Cardiac muscle cell (in vitro differentiated cells and primary cell): Measurements from ENCODE around the gene IQGAP1. TPM values are rescaled to one million over a fixed set of nuclear protein-coding genes. Genes with fewer than 3 reads are reported as not detected.

Experiments used
- DNase-seq, 2 donors: peaks; one replicate each; pipeline versions ENCODE4 v3.0.0 to v3.0.0-alpha.2; 2010 to 2017; ENCODE audit warnings: low read depth in 1 of 2, low spot score in 1 of 2
- H3K27ac ChIP-seq: fragments of 200-600 bp; sonication (generic); 2 replicates; pipeline ENCODE4 v1.5.1; 2016
- H3K27me3 ChIP-seq: fragments of 200-600 bp; sonication (generic); 2 replicates; pipeline ENCODE4 v1.6.0; 2016; ENCODE audit warnings: control low read depth
- H3K36me3 ChIP-seq: fragments of 200-600 bp; sonication (generic); 2 replicates; pipeline ENCODE4 v1.5.1; 2016; ENCODE audit warnings: control low read depth
- H3K4me1 ChIP-seq: fragments of 200-600 bp; sonication (generic); 2 replicates; pipeline ENCODE4 v1.8.1; 2017; ENCODE audit warnings: low read depth, mild to moderate bottlenecking, mixed run types
- H3K4me3 ChIP-seq: fragments of 200-600 bp; sonication (generic); 2 replicates; pipeline ENCODE4 v1.5.1; 2016; ENCODE audit warnings: mild to moderate bottlenecking
- H3K9me3 ChIP-seq: fragments of 200-600 bp; sonication (generic); 2 replicates; pipeline ENCODE4 v1.5.1; 2017; ENCODE audit warnings: low read depth, mild to moderate bottlenecking, control low read depth
- CTCF ChIP-seq: IDR thresholded peaks from 2 replicates; pipeline ENCODE4 v1.5.1; 2012; ENCODE audit warnings: low read depth, mild to moderate bottlenecking, low read length
- polyA plus RNA-seq: library from polyadenylated mRNA; unstranded; fragments of >200 nt; fragmentation: Nextera tagmentation; extraction: Ambion mirVana; gene quantifications from 2 replicates; pipeline ENCODE4 v1.2.1, GENCODE V29; 2016
- total RNA-seq: library from RNA; depleted of rRNA; stranded (reverse); fragments of >200 nt; gene quantifications from 2 replicates; pipeline ENCODE4 v1.2.3, GENCODE V29; 2016

IQGAP1 gene
- total and polyA plus RNA-seq, 2 experiments from 2014 or later: 9.1 to 14.2 TPM

DNA sequence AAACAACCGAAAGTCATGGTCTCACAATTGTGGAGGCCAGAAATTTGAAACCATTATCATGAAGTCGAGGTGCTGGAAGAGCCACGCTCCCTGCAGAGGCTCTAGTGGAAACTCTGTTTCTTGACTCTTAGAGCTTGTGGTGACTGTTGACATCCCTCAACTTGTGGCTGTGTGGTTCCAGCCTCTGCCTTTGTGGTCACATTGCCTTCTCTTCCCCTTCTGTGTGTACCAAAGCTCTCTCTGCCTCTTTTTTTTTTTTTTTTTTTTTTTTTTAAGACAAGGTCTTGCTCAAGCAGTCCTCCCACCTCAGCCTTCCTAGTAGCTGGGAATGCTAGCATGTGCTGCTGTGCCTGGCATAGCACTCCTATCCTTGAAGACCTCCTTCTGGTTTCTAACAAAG is 93.0 kb downstream of the IQGAP1 start:
- H3K4me3 ChIP-seq: no peak overlapping the region
- H3K9me3 ChIP-seq: no peaks in the 10 kb centered on the region
- H3K4me1 ChIP-seq: no peaks in the 10 kb centered on the region
- no peak for TF ChIP-seq CTCF
- no peak overlapping the region for H3K27ac ChIP-seq
- H3K36me3 ChIP-seq: peaks cover 33% of the 10 kb centered on the region
- H3K27me3 ChIP-seq: no peaks in the 10 kb centered on the region
- DNase-seq: peak in 1 of 2 donors; percentile 48

DNA sequence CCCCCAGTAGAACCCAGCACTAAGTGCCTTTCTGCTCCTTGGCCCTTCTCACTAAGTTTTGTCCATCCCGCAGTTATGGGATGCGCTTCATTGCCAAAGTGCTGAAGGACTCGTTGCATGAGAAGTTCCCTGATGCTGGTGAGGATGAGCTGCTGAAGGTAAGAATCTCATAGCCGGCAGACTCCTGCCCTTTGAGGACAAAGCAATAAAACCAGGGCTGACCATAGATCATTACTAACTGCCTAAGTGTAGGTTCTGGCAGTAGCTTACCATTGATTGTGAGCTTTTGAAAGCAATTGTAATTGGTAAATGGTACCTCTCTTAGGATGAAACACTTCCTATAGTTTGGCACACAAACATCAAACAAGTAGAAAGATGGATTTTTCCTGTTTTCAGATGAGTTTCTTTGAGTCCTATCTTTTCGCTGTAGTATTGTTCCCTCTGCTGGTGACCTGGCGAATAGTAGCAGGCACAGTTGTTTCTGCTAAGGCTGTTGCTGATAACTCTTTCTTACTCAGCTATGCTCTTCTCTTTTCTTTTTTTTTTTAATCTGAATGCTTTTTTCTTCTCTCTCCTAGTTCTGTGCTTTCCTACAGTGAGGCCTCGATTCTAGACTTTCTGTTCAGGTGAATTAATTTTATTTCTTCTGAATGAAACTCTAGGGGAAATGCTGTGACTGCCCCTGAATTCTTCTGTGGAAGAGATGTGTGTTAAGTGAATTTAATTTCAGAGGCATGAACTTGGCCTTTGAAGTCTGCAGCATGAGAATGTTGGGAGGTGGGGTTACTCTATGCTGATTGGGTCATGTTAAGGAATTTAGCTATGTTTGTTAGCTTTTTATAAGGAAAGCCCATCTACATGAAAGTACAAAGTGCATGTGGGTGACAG is 94.3 kb downstream of the IQGAP1 start:
- Histone ChIP-seq H3K9me3 (no peaks in the 10 kb centered on the region), H3K36me3 (peaks cover 27% of the 10 kb centered on the region), H3K27me3 (no peaks in the 10 kb centered on the region), H3K4me1 (no peaks in the 10 kb centered on the region), H3K4me3 (no peak overlapping the region), H3K27ac (no peak overlapping the region)
- peak; percentile 79 for TF ChIP-seq CTCF
- DNase-seq: peak; percentile 41 to 79

DNA sequence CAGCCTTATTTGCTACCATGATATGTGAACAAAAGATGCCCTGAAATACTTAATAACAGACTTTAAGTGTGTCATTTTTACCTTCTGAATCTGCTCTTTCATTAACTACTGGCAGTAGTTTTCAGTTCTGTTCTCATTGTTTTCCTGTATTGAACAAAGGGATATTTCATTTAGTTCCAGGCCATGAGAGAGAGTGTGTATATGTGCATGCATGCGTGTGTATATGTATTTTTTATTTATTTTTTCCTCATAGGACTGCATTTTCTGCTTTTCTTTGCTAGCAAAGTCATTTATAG is 94.9 kb downstream of the IQGAP1 start:
- H3K36me3 ChIP-seq: peaks cover 22% of the 10 kb centered on the region
- TF ChIP-seq CTCF: no peak

GRCh38 chr15:90483637-90484036 is 95.6 kb downstream of the IQGAP1 start:
- Histone ChIP-seq H3K36me3 (peaks cover 19% of the 10 kb centered on the region), H3K27me3 (no peaks in the 10 kb centered on the region), H3K4me1 (no peaks in the 10 kb centered on the region), H3K27ac (no peak overlapping the region), H3K9me3 (no peaks in the 10 kb centered on the region), H3K4me3 (no peak overlapping the region)
- no peak for TF ChIP-seq CTCF
- no peak for DNase-seq

More for the DNA sequence above, 94.9 kb downstream of the IQGAP1 start:
- no peak overlapping the region for H3K27ac ChIP-seq
- H3K4me1 ChIP-seq: no peaks in the 10 kb centered on the region
- no peak for DNase-seq
- no peaks in the 10 kb centered on the region for H3K27me3 ChIP-seq
- H3K4me3 ChIP-seq: no peak overlapping the region
- no peaks in the 10 kb centered on the region for H3K9me3 ChIP-seq

DNA sequence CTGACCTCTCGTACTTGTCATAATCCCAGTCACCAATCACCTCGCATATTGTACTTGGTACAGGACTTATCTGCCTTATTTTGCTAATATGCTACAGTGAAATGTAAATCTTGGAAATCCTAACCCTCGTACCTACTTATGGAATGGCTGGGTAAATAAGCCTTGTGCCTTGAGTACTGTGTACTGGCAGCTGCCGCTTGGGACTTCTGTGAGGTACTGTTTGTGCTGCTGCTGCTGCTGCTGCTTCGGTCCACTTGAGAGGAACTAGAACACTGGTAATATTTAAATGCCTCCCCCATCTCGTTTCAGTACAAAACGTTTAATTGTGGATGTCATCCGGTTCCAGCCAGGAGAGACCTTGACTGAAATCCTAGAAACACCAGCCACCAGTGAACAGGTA is 99.1 kb downstream of the IQGAP1 start:
- Histone ChIP-seq H3K27me3 (no peaks in the 10 kb centered on the region), H3K27ac (no peak overlapping the region), H3K4me3 (no peak overlapping the region), H3K4me1 (no peaks in the 10 kb centered on the region), H3K36me3 (peaks cover 24% of the 10 kb centered on the region), H3K9me3 (no peaks in the 10 kb centered on the region)
- TF ChIP-seq CTCF: no peak
- no peak for DNase-seq
